Fibroblast of lung (primary cell): ENCODE results near the gene SYT9.

Experiments used
- EZH2 ChIP-seq: IDR thresholded peaks from 2 replicates; pipeline ENCODE4 v1.5.1; 2012; ENCODE audit warnings: low read length, control low read depth, mild to moderate bottlenecking; ENCODE audit errors: missing control alignments
- TF ChIP-seq, protein P1 (sequence below), 2 donors: IDR thresholded peaks in 1 of 2; conservative IDR thresholded peaks in 1 of 2; 1 replicate in 1 of 2; 2 replicates in 1 of 2; pipeline ENCODE4 v1.5.1; 2011 to 2012; ENCODE audit warnings: low read length in 2 of 2, control low read depth in 1 of 2, inconsistent platforms in 1 of 2, low read depth in 1 of 2, mild to moderate bottlenecking in 1 of 2

GRCh38 chr11:7262672-7263071 is 11.0 kb downstream of the SYT9 start:
- TF ChIP-seq, protein P1, sequence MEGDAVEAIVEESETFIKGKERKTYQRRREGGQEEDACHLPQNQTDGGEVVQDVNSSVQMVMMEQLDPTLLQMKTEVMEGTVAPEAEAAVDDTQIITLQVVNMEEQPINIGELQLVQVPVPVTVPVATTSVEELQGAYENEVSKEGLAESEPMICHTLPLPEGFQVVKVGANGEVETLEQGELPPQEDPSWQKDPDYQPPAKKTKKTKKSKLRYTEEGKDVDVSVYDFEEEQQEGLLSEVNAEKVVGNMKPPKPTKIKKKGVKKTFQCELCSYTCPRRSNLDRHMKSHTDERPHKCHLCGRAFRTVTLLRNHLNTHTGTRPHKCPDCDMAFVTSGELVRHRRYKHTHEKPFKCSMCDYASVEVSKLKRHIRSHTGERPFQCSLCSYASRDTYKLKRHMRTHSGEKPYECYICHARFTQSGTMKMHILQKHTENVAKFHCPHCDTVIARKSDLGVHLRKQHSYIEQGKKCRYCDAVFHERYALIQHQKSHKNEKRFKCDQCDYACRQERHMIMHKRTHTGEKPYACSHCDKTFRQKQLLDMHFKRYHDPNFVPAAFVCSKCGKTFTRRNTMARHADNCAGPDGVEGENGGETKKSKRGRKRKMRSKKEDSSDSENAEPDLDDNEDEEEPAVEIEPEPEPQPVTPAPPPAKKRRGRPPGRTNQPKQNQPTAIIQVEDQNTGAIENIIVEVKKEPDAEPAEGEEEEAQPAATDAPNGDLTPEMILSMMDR (conservative IDR thresholded peaks at IDR 0.05 in 1 of 2, IDR thresholded peaks at IDR 0.05 in 1 of 2; ENCODE audit: low read depth in 1 of 2, low read length in 2 of 2): no peak
- no peak for TF ChIP-seq EZH2
